ENCODE results near the gene ATP2A3.

ATP2A3 gene

DNA sequence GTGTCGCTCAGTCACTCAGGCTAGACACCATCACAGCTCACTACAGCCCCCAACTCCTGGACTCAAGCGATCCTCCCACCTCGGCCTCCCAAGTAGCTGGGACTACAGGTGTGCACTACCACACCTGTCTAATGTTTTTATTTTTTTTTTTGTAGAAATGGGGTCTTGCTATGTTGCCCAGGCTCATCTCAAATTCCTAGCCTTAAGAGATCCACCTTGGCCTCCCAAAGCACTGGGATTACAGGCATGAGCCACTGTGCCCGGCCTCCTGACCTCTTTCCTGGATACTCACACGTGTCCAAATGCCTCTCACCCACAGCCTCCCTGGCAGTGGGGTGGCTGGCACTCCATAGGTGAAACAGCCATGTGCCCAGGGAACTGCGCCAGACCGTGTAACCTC, 88.9 kb downstream of the ATP2A3 start:
- in situ Hi-C loops (cut with MboI; ENCODE audit: low sequenced_read_pairs), result no loop called here

Measured in hTERT RPE-1 (cell line).